ENCODE results near the gene COL23A1.

Gene COL23A1

DNA sequence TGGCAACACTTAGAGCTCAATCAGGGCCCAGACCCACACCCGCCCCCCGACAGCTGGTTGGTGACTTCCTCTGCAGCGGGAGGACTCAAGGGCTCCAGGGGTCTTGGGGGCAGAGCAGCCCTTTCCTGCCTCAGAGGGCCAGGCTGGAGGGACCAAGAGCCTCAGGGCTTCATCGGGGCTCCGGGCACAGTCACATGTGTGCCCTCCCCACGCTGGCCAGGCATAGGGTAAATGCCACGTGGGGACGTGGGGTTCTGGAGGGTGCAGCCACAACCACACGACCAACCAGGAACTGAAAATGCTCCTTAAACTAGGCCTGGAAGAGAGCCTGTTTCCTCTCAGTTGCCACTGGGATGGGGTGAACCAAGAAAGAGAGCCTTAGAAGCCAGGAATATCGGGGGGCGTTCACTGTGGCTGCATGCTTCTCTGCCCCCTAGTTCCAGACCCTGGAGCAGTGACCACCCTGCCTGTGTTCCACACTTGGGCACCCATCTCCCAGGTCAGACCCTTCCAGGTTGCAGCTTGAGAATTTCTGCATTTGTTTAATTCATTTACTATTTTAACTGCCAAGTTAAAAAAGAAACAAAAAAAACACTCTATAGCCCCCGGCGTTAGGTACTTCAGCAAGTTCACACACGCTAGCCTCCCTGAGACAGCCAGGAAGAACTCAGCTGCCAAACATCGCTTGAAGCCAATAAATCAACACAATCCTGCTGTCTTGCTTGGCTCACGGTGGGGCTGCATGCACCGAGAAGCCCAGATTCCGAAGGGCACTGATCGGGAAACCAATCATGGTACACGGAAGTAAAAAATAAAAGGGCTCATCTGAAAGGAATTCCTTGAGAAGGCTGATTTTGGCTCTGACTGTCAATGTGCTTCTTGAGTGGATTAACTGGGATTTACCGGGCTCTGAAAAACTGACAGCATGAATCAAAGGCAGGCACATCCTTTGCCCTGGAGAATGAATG, 301.5 kb downstream of the COL23A1 start:
- TF ChIP-seq CTCF (IDR thresholded peaks at IDR 0.05), result no peak
- H3K4me1 ChIP-seq (ENCODE audit: control insufficient read depth in 1 of 2, insufficient read depth in 1 of 2, low read depth in 1 of 2, low read length in 1 of 2), result no peaks in the 10 kb centered on the region
- no peak overlapping the region for H3K27ac ChIP-seq
- no peaks in the 10 kb centered on the region for H3K36me3 ChIP-seq
- peaks cover 3% of the 10 kb centered on the region for H3K9me3 ChIP-seq
- no peaks in the 10 kb centered on the region for H3K27me3 ChIP-seq
- no peak overlapping the region for H3K4me3 ChIP-seq (ENCODE audit: low read depth in 1 of 2, low read length in 1 of 2)

- H3K4me3 ChIP-seq (ENCODE audit: low read depth in 1 of 2, low read length in 1 of 2), result no peak overlapping the region
- H3K4me1 ChIP-seq (ENCODE audit: control insufficient read depth in 1 of 2, insufficient read depth in 1 of 2, low read depth in 1 of 2, low read length in 1 of 2), result no peaks in the 10 kb centered on the region
- H3K9me3 ChIP-seq, result peaks cover 4% of the 10 kb centered on the region
- no peaks in the 10 kb centered on the region for H3K36me3 ChIP-seq
- no peak overlapping the region for H3K27ac ChIP-seq
- no peak for TF ChIP-seq CTCF (IDR thresholded peaks at IDR 0.05)
- H3K27me3 ChIP-seq, result no peaks in the 10 kb centered on the region
Measured at GRCh38 chr5:178287791-178288105, 302.4 kb downstream of the COL23A1 start.

GRCh38 chr5:178287091-178287790, 303.0 kb downstream of the COL23A1 start:
- Histone ChIP-seq H3K4me1 (ENCODE audit: control insufficient read depth in 1 of 2, insufficient read depth in 1 of 2, low read depth in 1 of 2, low read length in 1 of 2) (no peaks in the 10 kb centered on the region), H3K27me3 (no peaks in the 10 kb centered on the region), H3K4me3 (ENCODE audit: low read depth in 1 of 2, low read length in 1 of 2) (no peak overlapping the region), H3K9me3 (peaks cover 4% of the 10 kb centered on the region), H3K27ac (no peak overlapping the region), H3K36me3 (no peaks in the 10 kb centered on the region)
- TF ChIP-seq CTCF (IDR thresholded peaks at IDR 0.05), result no peak

DNA sequence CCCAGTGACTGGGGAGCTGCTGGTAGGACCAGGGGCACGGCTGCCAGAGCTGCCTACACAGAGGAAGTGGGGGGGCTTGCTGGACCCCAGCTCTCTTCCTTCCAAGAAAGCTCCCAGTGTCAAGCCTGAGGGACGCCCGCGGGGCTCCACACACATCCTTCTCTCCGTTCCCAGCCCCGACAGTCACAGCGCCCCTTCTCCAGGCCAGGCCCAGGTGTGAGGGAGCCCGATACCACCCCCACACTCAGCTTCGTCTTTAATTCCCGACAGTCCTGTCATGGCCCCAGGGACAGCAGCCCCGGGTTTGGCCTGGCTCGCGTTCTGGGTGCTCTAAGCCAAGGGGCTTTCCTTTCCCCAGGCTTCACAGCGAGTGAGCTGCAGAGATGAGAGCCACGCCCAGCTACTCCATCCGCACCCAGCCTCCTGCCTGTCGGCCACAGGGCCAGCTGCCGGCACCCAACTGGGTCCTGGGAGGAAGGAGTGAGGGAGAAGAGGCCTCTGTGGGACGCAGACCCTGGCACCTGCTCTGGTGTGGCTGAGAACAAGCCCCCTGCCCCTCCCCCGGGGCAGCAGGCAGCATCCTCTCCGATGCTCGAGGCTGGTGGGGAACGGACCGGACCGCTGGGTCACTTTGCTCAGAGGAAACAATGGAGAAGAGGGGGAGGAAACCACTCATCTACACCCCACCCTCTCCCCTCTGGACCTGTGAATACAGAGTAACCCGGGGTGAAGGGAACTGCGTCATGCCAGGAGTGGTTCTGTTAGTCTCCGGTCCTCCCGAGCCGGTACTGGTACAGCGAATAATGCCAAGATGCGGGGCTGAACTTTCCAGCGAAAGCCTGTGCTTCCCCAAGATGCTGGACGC, 303.7 kb downstream of the COL23A1 start:
- Histone ChIP-seq H3K36me3 (no peaks in the 10 kb centered on the region), H3K27me3 (no peaks in the 10 kb centered on the region), H3K4me3 (ENCODE audit: low read depth in 1 of 2, low read length in 1 of 2) (no peak overlapping the region), H3K9me3 (peaks cover 4% of the 10 kb centered on the region), H3K27ac (no peak overlapping the region), H3K4me1 (ENCODE audit: control insufficient read depth in 1 of 2, insufficient read depth in 1 of 2, low read depth in 1 of 2, low read length in 1 of 2) (no peaks in the 10 kb centered on the region)
- no peak for TF ChIP-seq CTCF (IDR thresholded peaks at IDR 0.05)

- no peak for TF ChIP-seq CTCF (IDR thresholded peaks at IDR 0.05)
- no peak overlapping the region for H3K4me3 ChIP-seq (ENCODE audit: low read depth in 1 of 2, low read length in 1 of 2)
- H3K36me3 ChIP-seq, result no peaks in the 10 kb centered on the region
- H3K9me3 ChIP-seq, result peaks cover 4% of the 10 kb centered on the region
- H3K27me3 ChIP-seq, result no peaks in the 10 kb centered on the region
- no peaks in the 10 kb centered on the region for H3K4me1 ChIP-seq (ENCODE audit: control insufficient read depth in 1 of 2, insufficient read depth in 1 of 2, low read depth in 1 of 2, low read length in 1 of 2)
- H3K27ac ChIP-seq, result no peak overlapping the region
Measured at GRCh38 chr5:178285399-178286225, 304.6 kb downstream of the COL23A1 start.

All from neutrophil (primary cell).